ENCODE results near the gene SNX2.
"Not testable (repeated sequence)": the region's sequence is repeated elsewhere in the genome, so short reads cannot be mapped to it uniquely, and the experiment has no call there.

SNX2 gene, protein sequence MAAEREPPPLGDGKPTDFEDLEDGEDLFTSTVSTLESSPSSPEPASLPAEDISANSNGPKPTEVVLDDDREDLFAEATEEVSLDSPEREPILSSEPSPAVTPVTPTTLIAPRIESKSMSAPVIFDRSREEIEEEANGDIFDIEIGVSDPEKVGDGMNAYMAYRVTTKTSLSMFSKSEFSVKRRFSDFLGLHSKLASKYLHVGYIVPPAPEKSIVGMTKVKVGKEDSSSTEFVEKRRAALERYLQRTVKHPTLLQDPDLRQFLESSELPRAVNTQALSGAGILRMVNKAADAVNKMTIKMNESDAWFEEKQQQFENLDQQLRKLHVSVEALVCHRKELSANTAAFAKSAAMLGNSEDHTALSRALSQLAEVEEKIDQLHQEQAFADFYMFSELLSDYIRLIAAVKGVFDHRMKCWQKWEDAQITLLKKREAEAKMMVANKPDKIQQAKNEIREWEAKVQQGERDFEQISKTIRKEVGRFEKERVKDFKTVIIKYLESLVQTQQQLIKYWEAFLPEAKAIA

DNA sequence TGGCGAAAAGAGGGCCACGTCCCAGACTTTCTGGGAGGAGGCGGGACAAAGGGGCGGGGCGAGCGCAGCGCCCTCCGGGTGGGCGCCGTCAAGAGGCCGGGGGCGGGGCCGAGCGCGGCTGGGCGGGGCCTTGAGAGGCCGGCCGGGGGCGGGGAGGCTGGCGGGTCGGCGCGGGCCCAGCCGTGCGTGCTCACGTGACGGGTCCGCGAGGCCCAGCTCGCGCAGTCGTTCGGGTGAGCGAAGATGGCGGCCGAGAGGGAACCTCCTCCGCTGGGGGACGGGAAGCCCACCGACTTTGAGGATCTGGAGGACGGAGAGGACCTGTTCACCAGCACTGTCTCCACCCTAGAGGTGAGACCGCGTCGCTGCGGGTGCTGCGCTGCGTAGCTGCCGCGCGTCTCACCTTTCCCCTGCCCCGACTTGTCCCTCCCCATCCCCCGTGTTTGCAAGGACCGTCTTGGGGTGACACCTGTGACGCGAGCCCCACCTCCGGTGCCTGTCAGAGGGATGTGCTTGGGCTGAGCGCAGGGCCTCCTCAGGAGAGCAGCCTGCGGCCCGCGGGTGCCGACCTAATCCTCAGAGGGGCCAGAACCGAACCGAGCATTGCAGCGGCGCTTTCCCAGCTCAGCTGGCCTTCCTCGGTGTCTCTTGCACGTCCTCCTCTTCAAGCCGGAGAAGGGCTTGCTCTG lies at the start of gene SNX2:
SNX2 (plus strand) TSS at position 220 of the 689 bp plus-strand sequence; CDS start at position 244, 24 bp downstream.
- DNase-seq: peak; percentile 90 to 91

- no peak for DNase-seq
Measured at GRCh38 chr5:122727112-122727541, 47.8 kb upstream of the SNX2 start.

GRCh38 chr5:122730037-122730436 lies 44.8 kb upstream of the SNX2 start:
- no peak for DNase-seq

GRCh38 chr5:122730456-122730855 lies 44.4 kb upstream of the SNX2 start:
- DNase-seq: no peak

DNA sequence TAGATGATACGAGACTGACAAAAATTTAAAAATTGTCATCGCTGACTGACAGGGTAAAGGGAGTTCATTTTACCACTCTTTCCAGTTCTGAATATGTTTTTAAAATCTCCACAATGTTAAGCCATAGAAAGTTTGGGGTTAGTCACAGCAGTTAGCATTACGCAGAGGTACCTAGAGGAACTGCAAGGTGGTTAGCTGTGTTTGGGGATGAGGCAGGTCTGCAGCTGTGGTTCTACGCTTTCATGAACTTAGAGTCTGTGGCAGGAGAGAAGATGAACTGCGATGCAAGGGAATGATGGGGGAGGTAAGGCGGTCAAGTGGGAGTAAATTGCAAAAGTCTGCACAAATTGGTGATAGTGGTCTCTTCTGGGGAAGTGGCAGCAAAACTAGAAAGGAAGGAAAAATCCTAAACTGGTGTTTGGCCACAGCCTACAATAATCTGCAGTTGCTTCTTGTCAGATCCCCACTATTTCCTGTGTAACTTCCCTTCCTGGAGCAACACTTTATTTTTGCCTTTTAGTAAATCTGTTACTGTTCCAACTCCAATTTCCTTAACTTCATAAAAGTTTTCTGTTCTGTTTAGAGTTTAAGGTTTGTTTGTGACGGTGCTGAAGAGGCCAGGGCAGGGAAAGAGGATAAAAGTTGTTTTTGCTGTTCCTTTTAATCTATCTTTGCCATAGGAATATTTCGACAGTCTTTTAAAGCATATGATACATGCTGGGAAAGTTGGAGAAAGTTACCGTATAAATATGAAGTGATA lies 38.6 kb upstream of the SNX2 start:
- DNase-seq: no peak

DNA sequence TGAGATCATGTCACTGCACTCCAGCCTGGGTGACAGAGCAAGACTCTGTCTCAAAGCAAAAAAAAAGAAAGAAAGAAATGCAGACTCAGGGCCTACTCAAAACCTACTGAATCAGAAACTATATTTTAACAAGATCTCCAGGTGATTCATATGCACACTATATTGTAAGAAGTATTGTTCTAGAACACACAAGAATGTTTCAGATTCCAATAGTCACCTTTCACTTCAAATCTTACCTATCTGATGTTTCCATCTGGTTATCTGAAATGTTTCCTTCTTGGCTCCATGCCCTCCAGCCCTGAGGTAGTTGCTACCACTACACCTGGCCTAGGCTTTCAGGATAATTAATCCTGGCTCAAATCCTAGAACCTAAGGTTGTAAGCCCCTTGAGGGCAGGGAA lies 36.8 kb upstream of the SNX2 start:
- DNase-seq: no peak

DNA sequence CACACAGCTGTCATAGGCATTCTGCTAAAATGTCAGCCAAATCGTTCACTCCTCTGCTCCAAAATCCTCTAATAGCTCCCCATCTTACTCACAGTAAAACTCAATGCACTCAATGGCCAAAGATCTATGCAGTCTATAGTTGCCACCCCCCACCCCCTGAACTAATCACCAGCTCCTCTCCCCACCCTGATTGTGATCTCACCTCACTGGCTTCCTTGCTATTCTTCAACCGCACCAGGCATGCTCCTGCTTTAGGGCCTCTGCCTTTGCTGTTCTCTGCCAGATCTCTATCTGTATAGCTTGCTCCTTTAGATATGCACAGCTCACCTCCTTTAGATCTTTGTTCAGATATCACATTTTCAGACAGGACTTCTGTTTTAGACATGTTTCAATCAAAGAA lies 33.2 kb upstream of the SNX2 start:
- DNase-seq: no peak

DNA sequence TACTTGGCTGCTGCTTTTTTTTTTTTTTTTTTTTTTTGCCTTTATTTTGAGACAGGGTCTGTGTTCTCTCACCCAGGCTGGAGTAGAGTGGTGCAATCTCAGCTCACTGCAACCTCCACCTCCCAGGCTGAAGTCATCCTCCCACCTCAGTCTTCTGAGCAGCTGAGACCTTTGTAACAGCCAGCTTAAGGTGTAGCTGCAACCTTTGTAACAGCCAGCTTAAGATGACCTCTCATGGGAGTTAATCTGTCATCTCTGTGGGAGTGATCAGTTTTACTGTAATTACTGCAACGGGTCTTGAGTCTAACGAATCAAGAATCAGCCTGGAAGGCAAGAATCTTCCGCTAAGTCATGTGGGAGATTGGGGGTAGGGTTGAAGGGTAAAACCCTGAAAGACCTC lies 31.6 kb upstream of the SNX2 start:
- no peak for DNase-seq

GRCh38 chr5:122745597-122745996 lies 29.3 kb upstream of the SNX2 start:
- DNase-seq: no peak

DNA sequence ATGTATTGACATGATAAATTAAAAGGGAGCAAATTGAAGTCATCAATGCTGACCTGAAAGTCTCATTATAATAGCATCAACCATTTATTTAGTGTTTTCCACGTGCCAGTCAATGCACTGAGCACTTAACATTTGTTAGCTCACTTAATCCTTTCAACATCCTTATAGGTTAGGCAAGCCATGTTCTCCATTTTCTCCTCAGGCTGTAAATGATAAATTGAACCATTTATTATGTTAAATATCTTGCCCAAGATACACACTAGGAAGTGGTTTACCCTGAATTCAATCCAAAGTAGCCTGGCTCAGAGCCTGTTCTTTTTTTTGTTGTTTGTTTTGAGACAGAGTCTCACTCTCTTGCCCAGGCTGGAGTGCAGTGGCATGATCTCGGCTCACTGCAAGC lies 25.0 kb upstream of the SNX2 start:
- no peak for DNase-seq

DNA sequence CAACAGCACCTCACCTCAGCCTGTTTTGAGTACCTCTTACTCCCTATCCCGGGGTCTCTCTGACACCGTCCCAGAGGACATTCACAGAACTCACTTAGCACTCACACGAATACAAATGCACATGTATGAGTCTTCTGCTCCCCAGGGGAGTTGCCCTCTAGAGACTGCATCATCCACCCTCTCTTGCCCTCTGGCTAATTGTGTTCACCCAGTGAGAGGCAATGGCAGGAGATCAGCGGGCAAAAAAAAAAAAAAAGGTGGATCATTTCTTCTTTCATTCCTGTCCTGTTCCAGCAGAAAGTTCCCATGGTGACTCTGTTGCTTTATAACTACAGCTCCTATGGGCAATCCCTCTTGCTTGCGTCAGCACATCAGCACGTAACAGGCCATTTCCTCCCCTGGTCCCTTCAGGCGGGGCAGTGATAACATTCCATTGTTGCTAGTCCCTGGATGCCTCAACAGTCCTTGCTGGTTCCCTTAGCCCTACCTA lies 23.5 kb upstream of the SNX2 start:
- DNase-seq: no peak

GRCh38 chr5:122753500-122753899 lies 21.4 kb upstream of the SNX2 start:
- DNase-seq: no peak

- DNase-seq: no peak
Measured at GRCh38 chr5:122755783-122756182, 19.1 kb upstream of the SNX2 start.

GRCh38 chr5:122756264-122756911 lies 18.5 kb upstream of the SNX2 start:
- no peak for DNase-seq

DNA sequence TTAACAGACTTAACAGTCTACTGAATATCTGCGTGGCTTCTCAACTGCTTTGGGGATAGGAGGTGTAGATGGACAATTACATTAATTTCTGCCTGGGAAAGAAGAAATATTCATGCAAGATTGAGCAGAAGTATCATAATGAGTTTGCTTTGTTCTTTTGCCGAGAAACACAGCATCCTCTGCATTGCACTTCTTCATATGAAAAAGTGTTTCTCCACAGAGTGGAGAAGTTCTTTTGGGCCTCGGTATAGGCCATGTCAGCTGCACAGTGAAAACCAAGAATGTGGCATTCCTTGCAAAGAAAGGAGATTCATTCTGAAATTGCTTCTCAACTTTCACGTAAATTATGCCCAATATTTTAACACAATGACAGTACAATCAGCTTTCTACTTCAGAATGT lies 17.6 kb upstream of the SNX2 start:
- DNase-seq: no peak

GRCh38 chr5:122759241-122760070 lies 15.4 kb upstream of the SNX2 start:
- no peak for DNase-seq

GRCh38 chr5:122760236-122760635 lies 14.6 kb upstream of the SNX2 start:
- no peak for DNase-seq

DNA sequence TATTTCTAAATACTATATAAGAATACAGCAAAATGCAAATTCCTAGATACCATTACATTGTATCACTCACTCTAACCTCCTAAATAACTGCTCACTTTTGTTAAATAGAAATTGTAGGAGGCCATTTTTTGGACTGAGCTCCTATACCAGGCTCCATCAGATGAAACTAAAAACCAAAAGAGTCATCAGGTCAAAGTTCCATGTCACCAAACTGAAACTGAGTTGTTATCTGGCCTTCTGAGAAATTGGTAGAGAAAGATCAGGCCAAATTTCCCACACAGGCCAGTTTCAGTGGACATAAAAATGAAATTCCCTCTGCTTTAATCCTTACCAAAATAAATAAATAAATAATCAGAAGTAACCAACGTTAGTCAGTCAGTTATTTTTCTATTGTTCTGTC lies 13.8 kb upstream of the SNX2 start:
- DNase-seq: no peak

DNA sequence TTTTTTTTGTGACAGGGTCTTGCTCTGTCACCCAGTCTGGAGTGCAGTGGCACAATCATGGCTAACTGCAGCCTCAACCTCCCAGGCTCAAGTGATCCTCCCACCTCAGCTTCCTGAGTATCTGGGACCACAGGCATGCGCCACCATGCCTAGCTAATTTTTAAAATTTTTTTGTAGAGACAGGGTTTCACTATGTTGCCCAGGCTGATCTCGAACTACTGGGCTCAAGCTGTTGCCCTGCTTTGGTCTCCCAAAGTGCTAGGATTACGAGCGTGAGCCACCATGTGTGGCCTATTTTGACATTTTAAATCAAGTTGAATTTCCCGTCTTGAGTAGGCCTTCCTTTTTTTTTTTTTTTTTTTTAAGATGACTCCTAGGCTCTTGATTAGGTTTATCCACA lies 13.0 kb upstream of the SNX2 start:
- DNase-seq: not testable (repeated sequence)

DNA sequence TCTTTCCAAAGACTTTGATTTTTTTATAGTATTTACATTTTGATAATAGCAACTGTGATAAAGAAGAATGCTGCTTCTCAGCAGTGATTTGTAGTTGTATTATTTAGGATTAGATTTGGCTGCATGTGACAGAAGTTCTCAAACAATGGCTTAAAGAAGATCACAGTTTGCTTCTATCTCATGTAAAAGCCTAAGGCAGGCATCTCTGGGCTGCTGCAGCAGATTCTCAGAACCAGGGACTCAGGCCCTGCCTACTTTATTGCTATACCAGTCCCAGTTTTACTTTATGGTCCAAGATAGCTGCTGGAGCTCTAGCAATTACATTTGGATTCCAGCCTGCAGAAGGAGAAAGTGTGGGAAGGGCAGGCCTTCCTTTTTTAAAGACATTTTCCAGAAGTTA lies 8.8 kb upstream of the SNX2 start:
- DNase-seq: no peak

- DNase-seq: no peak
Measured at GRCh38 chr5:122770477-122770876, 4.4 kb upstream of the SNX2 start.

- DNase-seq: no peak
Measured at GRCh38 chr5:122772446-122772845, 2.4 kb upstream of the SNX2 start.

Data from CD4-positive, alpha-beta T cell treated with Interleukin-1 beta for 1 hour (primary cell).